OCI-LY7 (cell line): ENCODE measurements around the gene EML6. TPM values are rescaled to one million over a fixed set of nuclear protein-coding genes. Genes with fewer than 3 reads are reported as not detected.

Source experiments
- BruUV-seq: library from RNA; stranded (reverse); fragments of 400-500 nt; replicated peaks from 2 replicates; lab custom pipeline; 2021; lab: Mats Ljungman, UMichigan
- CTCF ChIA-PET: fragments of 300-600 bp; sonication (Branson Sonifier 250); formaldehyde crosslinking; loops from one replicate; lab custom pipeline; 2022; ENCODE audit warnings: antibody characterized with exemption; ENCODE audit not compliant: unreplicated experiment; lab: Charles Lee
- POLR2A ChIA-PET: fragments of 300-600 bp; sonication (Branson Sonifier 250); formaldehyde crosslinking; loops from one replicate; lab custom pipeline; 2022; ENCODE audit warnings: antibody characterized with exemption; lab: Charles Lee
- DNase-seq: peaks from one replicate; pipeline ENCODE4 v3.0.0-alpha.2; 2015; ENCODE audit warnings: low spot score
- H2AFZ ChIP-seq: fragments of 200-600 bp; sonication (generic), shearing (Covaris generic); 2 replicates; pipeline ENCODE4 v1.6.1; 2014; ENCODE audit warnings: mild to moderate bottlenecking, antibody characterized with exemption, low read length, moderate library complexity
- H3K27ac ChIP-seq: fragments of 200-600 bp; sonication (generic); 2 replicates; pipeline ENCODE4 v1.5.1; 2014; ENCODE audit warnings: mixed run types, low read depth, mild to moderate bottlenecking, moderate library complexity, low read length, inconsistent platforms; ENCODE audit not compliant: poor library complexity, severe bottlenecking
- H3K36me3 ChIP-seq: fragments of 200-600 bp; sonication (generic); 2 replicates; pipeline ENCODE4 v1.6.1; 2014; ENCODE audit warnings: mild to moderate bottlenecking, antibody characterized with exemption, low read length, moderate library complexity, mixed read lengths; ENCODE audit not compliant: insufficient read depth
- H3K4me1 ChIP-seq: fragments of 200-600 bp; sonication (generic); 2 replicates; pipeline ENCODE4 v1.5.1; 2014; ENCODE audit warnings: mild to moderate bottlenecking, low read length; ENCODE audit not compliant: insufficient read depth, poor library complexity, severe bottlenecking
- H3K4me2 ChIP-seq: fragments of 200-600 bp; sonication (generic); 2 replicates; pipeline ENCODE4 v1.6.1; 2014; ENCODE audit warnings: mild to moderate bottlenecking, low read length
- H3K4me3 ChIP-seq: fragments of 200-600 bp; sonication (generic); 2 replicates; pipeline ENCODE4 v1.5.1; 2014; ENCODE audit warnings: mild to moderate bottlenecking, low read depth, low read length; ENCODE audit not compliant: poor library complexity, severe bottlenecking
- H3K79me2 ChIP-seq: fragments of 200-600 bp; sonication (generic); 2 replicates; pipeline ENCODE4 v1.6.1; 2016; ENCODE audit warnings: low read depth, mild to moderate bottlenecking, low read length, moderate library complexity, mixed read lengths; ENCODE audit not compliant: insufficient read depth
- H3K9me2 ChIP-seq: fragments of 200-600 bp; sonication (generic); 2 replicates; pipeline ENCODE4 v1.6.1; 2016; ENCODE audit warnings: mild to moderate bottlenecking, low read length, mixed read lengths; ENCODE audit not compliant: insufficient read depth
- H3K9me3 ChIP-seq: fragments of 200-600 bp; sonication (generic); 2 replicates; pipeline ENCODE4 v1.6.1; 2014; ENCODE audit warnings: mild to moderate bottlenecking, mixed run types, low read length, mixed read lengths
- H4K20me1 ChIP-seq: fragments of 200-600 bp; sonication (generic); 2 replicates; pipeline ENCODE4 v1.6.1; 2014; ENCODE audit warnings: mild to moderate bottlenecking, antibody characterized with exemption, low read length, moderate library complexity, mixed read lengths; ENCODE audit not compliant: insufficient read depth
- EZH2phosphoT487 ChIP-seq: fragments of 200-600 bp; sonication (generic); IDR thresholded peaks from 2 replicates; pipeline ENCODE4 v1.6.1; 2018; ENCODE audit warnings: low read depth, borderline replicate concordance, mild to moderate bottlenecking, mixed run types, antibody characterized with exemption, low read length, moderate library complexity, mixed read lengths
- intact Hi-C: fragments of 100-400 bp; cut with micrococcal nuclease; formaldehyde crosslinking; loops from one replicate; pipeline ENCODE4 v1.10.0; 2022; ENCODE audit not compliant: unreplicated experiment
- total RNA-seq, 2 experiments: library from RNA; depleted of rRNA in 1 of 2; stranded (reverse); fragments of >200 nt in 1 of 2; shearing (Covaris generic) in 1 of 2; gene quantifications; 2 replicates each; pipeline ENCODE4 v1.2.3, GENCODE V29; 2014 to 2022
- TF ChIP-seq, protein P1 (sequence below): fragments of 200-600 bp; sonication (generic); conservative IDR thresholded peaks from 2 replicates; pipeline ENCODE4 v1.5.1; 2014; ENCODE audit warnings: mild to moderate bottlenecking, antibody characterized with exemption, low read length, moderate library complexity, mixed read lengths

EML6 gene
- total RNA-seq, 2 experiments from 2014 or later = 310 to 367 TPM

DNA sequence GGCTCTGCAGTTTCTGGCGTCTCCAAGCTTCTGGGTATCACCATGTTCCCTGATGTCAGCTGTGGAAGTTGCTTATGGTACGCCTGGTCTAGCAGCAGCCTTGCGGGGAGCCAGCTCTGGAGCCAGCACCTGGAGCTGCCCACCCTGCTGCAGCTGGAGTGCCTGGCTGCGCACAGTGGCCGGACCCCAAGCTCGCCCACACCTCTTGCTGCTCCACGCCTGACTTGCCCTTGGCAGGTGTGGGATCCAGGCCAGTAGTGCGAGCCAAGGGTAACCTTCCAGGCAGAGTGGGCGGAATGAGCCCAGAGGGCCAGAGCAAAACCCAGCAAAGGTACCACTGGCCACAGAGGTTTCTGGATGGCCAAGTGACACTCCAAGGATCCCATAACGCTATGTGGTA lies 13.2 kb upstream of the EML6 start:
- no TSS peak for BruUV-seq
- Histone ChIP-seq H3K4me2 (no peak overlapping the region), H4K20me1 (no peaks in the 10 kb centered on the region), H3K79me2 (no peaks in the 10 kb centered on the region), H3K27ac (no peak overlapping the region), H3K36me3 (no peaks in the 10 kb centered on the region), H3K9me3 (no peaks in the 10 kb centered on the region), H3K4me3 (no peak overlapping the region), H2AFZ (no peak overlapping the region), H3K4me1 (peaks cover 13% of the 10 kb centered on the region), H3K9me2 (no peaks in the 10 kb centered on the region)
- DNase-seq = no peak
- ChIA-PET CTCF (no interaction called here), POLR2A (interaction anchor here (0.6 to 1.3 kb wide), 4 partner anchors 10 to 260 kb away, joined by 3 to 8 read pairs (median 4); no protein-coding TSS in a partner anchor)
- intact Hi-C loops = no loop called here
- TF ChIP-seq EZH2phosphoT487 = no peak
- TF ChIP-seq, protein P1, sequence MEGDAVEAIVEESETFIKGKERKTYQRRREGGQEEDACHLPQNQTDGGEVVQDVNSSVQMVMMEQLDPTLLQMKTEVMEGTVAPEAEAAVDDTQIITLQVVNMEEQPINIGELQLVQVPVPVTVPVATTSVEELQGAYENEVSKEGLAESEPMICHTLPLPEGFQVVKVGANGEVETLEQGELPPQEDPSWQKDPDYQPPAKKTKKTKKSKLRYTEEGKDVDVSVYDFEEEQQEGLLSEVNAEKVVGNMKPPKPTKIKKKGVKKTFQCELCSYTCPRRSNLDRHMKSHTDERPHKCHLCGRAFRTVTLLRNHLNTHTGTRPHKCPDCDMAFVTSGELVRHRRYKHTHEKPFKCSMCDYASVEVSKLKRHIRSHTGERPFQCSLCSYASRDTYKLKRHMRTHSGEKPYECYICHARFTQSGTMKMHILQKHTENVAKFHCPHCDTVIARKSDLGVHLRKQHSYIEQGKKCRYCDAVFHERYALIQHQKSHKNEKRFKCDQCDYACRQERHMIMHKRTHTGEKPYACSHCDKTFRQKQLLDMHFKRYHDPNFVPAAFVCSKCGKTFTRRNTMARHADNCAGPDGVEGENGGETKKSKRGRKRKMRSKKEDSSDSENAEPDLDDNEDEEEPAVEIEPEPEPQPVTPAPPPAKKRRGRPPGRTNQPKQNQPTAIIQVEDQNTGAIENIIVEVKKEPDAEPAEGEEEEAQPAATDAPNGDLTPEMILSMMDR = no peak

DNA sequence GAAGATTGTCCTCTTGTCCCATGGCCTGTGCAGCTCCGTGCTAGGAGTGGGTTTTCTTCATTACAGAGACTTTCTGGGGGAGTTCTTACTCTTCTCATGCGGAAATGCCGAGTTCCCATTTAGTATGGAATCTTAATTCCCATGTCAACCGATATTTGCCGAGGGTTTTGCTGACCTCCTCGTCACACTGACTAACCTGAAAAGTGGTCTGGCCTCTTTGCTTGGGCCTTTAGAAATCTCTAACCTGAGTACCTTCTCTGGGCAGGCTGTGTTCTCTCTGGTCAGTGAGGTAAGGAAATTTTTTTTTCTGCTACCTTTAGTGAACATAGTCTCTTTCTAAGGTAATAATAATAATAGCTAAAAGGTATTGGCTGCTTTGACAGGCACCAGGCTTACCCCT lies 10.9 kb upstream of the EML6 start:
- CTCF ChIA-PET = interaction anchor here (0.6 kb wide), 1 partner anchor 154 kb away, joined by 4 read pairs; no protein-coding TSS in a partner anchor
- Histone ChIP-seq H3K4me2 (no peak overlapping the region), H3K36me3 (no peaks in the 10 kb centered on the region; the same call in 1 of the 2 replicates), H3K4me1 (peaks cover 23% of the 10 kb centered on the region), H2AFZ (no peak overlapping the region), H3K79me2 (no peaks in the 10 kb centered on the region), H3K4me3 (no peak overlapping the region), H3K27ac (no peak overlapping the region), H3K9me3 (peaks cover 13% of the 10 kb centered on the region), H3K9me2 (no peaks in the 10 kb centered on the region), H4K20me1 (no peaks in the 10 kb centered on the region)
- no peak for DNase-seq
- POLR2A ChIA-PET = no interaction called here
- intact Hi-C loops = no loop called here
- TF ChIP-seq EZH2phosphoT487 = no peak
- TF ChIP-seq, protein P1 = no peak
- no TSS peak for BruUV-seq

DNA sequence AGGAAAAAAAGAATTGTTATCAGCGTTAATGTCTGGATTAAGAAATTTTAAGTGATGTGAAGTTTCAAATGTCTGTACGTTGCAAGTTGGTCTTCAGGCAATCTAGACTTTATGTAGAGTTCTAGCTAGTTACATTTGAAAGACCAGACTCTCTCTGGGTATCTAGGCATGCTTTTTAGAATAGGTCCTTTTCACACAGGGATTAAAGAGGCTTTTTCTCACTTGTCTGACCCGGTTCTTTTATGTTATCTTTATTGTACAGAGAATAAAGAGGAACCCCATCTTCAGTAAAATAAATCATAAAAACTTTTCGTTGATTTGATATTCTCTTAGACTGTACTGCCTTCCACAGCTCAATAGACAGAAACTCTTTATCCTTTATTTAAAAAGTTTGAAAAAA lies 8.5 kb upstream of the EML6 start:
- Histone ChIP-seq H3K4me2 (no peak overlapping the region), H4K20me1 (no peaks in the 10 kb centered on the region), H3K9me2 (no peaks in the 10 kb centered on the region), H3K4me1 (peaks cover 10% of the 10 kb centered on the region), H3K79me2 (no peaks in the 10 kb centered on the region), H3K9me3 (peaks cover 21% of the 10 kb centered on the region), H3K36me3 (no peaks in the 10 kb centered on the region; the same call in 1 of the 2 replicates), H3K27ac (no peak overlapping the region), H2AFZ (no peak overlapping the region), H3K4me3 (no peak overlapping the region)
- no peak for DNase-seq
- TF ChIP-seq, protein P1 = no peak
- TF ChIP-seq EZH2phosphoT487 = no peak
- CTCF ChIA-PET = no interaction called here
- intact Hi-C loops = no loop called here
- no TSS peak for BruUV-seq
- POLR2A ChIA-PET = interaction anchor here (0.6 to 0.7 kb wide), 3 partner anchors 272 to 613 kb away, joined by 3 to 4 read pairs (median 3); no protein-coding TSS in a partner anchor
